HG03469 (cell line): ENCODE measurements around the gene TEKT2.

Experiments used
- ATAC-seq: cut with Tn5 transposase; IDR thresholded peaks from one replicate; pipeline ENCODE4 v1.9.1; 2021; ENCODE audit warnings: mild to moderate bottlenecking, moderate library complexity, moderate number of reproducible peaks; ENCODE audit not compliant: unreplicated experiment

The TEKT2 gene

GRCh38 chr1:36083635-36084496 lies at the start of gene TEKT2:
Gene TEKT2 (plus strand): TSS chr1:36084094. CDS start chr1:36084922, 828 bp downstream.
- no peak for ATAC-seq

- ATAC-seq: no peak
Measured at GRCh38 chr1:36034692-36035091, 49.2 kb upstream of the TEKT2 start.

- no peak for ATAC-seq
Measured at GRCh38 chr1:36035154-36035553, 48.7 kb upstream of the TEKT2 start.

GRCh38 chr1:36040238-36040637 lies 43.7 kb upstream of the TEKT2 start:
- ATAC-seq: no peak

GRCh38 chr1:36051821-36052220 lies 32.1 kb upstream of the TEKT2 start:
- no peak for ATAC-seq

GRCh38 chr1:36053978-36054377 lies 29.9 kb upstream of the TEKT2 start:
- no peak for ATAC-seq

- no peak for ATAC-seq
Measured at GRCh38 chr1:36055706-36056105, 28.2 kb upstream of the TEKT2 start.

- ATAC-seq: no peak
Measured at GRCh38 chr1:36062315-36062714, 21.6 kb upstream of the TEKT2 start.

GRCh38 chr1:36067871-36068270 lies 16.0 kb upstream of the TEKT2 start:
- no peak for ATAC-seq

GRCh38 chr1:36068866-36069265 lies 15.0 kb upstream of the TEKT2 start:
- no peak for ATAC-seq

- ATAC-seq: no peak
Measured at GRCh38 chr1:36070349-36070748, 13.5 kb upstream of the TEKT2 start.

- ATAC-seq: no peak
Measured at GRCh38 chr1:36076979-36077573, 6.8 kb upstream of the TEKT2 start.

- no peak for ATAC-seq
Measured at GRCh38 chr1:36080236-36080635, 3.7 kb upstream of the TEKT2 start.

- ATAC-seq: no peak
Measured at GRCh38 chr1:36080801-36081200, 3.1 kb upstream of the TEKT2 start.

GRCh38 chr1:36081926-36082485 lies 1.9 kb upstream of the TEKT2 start:
- no peak for ATAC-seq

- no peak for ATAC-seq
Measured at GRCh38 chr1:36083219-36083618, 675 bp upstream of the TEKT2 start.

GRCh38 chr1:36084497-36085115 lies 712 bp downstream of the TEKT2 start:
- no peak for ATAC-seq

- no peak for ATAC-seq
Measured at GRCh38 chr1:36085126-36085525, 1.2 kb downstream of the TEKT2 start.

- ATAC-seq: no peak
Measured at GRCh38 chr1:36085686-36086526, 2.0 kb downstream of the TEKT2 start.

- no peak for ATAC-seq
Measured at GRCh38 chr1:36086529-36087232, 2.8 kb downstream of the TEKT2 start.
